Measurements from ENCODE around the gene CENPN. TPM values are rescaled to one million over a fixed set of nuclear protein-coding genes. Genes with fewer than 3 reads are reported as not detected.
A peak's percentile ranks its signal among the peaks of the same experiment; 100 is the strongest.

The CENPN gene
- total RNA-seq, 2 experiments from 2014 or later = 51.7 to 54.8 TPM

GRCh38 chr16:80973991-80974390 is 33.0 kb upstream of the CENPN start:
- Mint-ChIP-seq H3K4me3 (no peak overlapping the region), H3K27me3 (no peaks in the 10 kb centered on the region), H3K36me3 (ENCODE audit: low read depth) (peaks cover 30% of the 10 kb centered on the region), H3K4me1 (ENCODE audit: low read depth) (peaks cover 4% of the 10 kb centered on the region), H3K9me3 (no peaks in the 10 kb centered on the region), H3K27ac (no peak overlapping the region)
- no peak for DNase-seq
- intact Hi-C loops (cut with micrococcal nuclease) = no loop called here
- TF ChIP-seq, protein P1, sequence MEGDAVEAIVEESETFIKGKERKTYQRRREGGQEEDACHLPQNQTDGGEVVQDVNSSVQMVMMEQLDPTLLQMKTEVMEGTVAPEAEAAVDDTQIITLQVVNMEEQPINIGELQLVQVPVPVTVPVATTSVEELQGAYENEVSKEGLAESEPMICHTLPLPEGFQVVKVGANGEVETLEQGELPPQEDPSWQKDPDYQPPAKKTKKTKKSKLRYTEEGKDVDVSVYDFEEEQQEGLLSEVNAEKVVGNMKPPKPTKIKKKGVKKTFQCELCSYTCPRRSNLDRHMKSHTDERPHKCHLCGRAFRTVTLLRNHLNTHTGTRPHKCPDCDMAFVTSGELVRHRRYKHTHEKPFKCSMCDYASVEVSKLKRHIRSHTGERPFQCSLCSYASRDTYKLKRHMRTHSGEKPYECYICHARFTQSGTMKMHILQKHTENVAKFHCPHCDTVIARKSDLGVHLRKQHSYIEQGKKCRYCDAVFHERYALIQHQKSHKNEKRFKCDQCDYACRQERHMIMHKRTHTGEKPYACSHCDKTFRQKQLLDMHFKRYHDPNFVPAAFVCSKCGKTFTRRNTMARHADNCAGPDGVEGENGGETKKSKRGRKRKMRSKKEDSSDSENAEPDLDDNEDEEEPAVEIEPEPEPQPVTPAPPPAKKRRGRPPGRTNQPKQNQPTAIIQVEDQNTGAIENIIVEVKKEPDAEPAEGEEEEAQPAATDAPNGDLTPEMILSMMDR (IDR thresholded peaks at IDR 0.05) = no peak
- POLR2A ChIA-PET = interaction anchor here (0.7 to 1.4 kb wide), 2 partner anchors 31 to 663 kb away, joined by 3 read pairs; no protein-coding TSS in a partner anchor
- ATAC-seq = no peak
- CTCF ChIA-PET = interaction anchor here (0.7 to 1.7 kb wide), 7 partner anchors 12 to 392 kb away, joined by 3 to 6 read pairs (median 4); no protein-coding TSS in a partner anchor

DNA sequence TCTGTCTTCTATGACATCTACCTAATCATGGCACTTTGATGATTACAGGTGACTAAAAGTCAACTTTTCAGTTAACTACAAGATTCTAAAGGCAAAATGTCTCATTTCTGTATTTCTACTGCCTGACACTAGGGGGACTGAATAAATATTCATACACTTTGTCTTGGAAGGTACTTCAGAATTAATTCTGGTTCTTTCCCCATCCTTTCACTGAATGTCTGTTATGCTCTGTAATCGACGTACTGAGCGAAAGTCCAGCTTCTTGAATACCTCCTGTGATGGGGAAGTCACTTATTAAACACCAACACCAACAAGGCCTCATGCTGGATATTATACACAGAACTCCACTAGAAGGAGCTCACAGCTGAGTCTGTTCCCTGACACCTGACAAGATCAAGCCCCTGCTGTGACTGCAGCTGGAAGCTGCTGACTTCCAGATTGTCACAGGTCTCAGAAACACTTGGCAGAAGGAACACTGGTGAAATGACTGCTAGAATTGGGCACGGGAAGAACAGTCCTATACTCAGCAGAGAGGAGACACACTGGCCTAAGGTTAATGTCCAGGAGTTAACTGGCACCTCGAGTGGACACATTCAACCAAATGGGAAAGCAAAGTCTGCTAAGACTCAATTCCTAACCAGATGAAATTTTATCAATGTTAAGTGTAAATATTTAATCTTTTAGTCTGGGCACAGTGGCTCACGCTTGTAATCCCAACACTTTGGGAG is 32.2 kb upstream of the CENPN start:
- no peak for ATAC-seq
- Mint-ChIP-seq H3K27ac (no peak overlapping the region), H3K36me3 (ENCODE audit: low read depth) (peaks cover 32% of the 10 kb centered on the region), H3K9me3 (no peaks in the 10 kb centered on the region), H3K27me3 (no peaks in the 10 kb centered on the region), H3K4me3 (no peak overlapping the region), H3K4me1 (ENCODE audit: low read depth) (peaks cover 4% of the 10 kb centered on the region)
- TF ChIP-seq, protein P1 (IDR thresholded peaks at IDR 0.05) = peak; percentile 53
- ChIA-PET POLR2A (interaction anchor here (0.7 to 1.1 kb wide), 2 partner anchors 13 to 662 kb away, joined by 3 to 4 read pairs; no protein-coding TSS in a partner anchor), CTCF (interaction anchor here (0.7 to 1.7 kb wide), 11 partner anchors 11 to 391 kb away, joined by 3 to 6 read pairs (median 4); partner anchors contain the start of gene ATMIN)
- intact Hi-C loops (cut with micrococcal nuclease) = no loop called here
- no peak for DNase-seq

GRCh38 chr16:80976946-80977345 is 30.1 kb upstream of the CENPN start:
- ATAC-seq = no peak
- CTCF ChIA-PET = interaction anchor here (1.0 kb wide), 1 partner anchor 59 kb away, joined by 3 read pairs; the partner anchor contains the start of gene ATMIN
- Mint-ChIP-seq H3K4me1 (ENCODE audit: low read depth) (peaks cover 3% of the 10 kb centered on the region), H3K27ac (no peak overlapping the region), H3K36me3 (ENCODE audit: low read depth) (peaks cover 30% of the 10 kb centered on the region), H3K9me3 (no peaks in the 10 kb centered on the region), H3K27me3 (no peaks in the 10 kb centered on the region), H3K4me3 (no peak overlapping the region)
- no peak for DNase-seq
- POLR2A ChIA-PET = no interaction called here
- TF ChIP-seq, protein P1 (IDR thresholded peaks at IDR 0.05) = no peak
- intact Hi-C loops (cut with micrococcal nuclease) = no loop called here

DNA sequence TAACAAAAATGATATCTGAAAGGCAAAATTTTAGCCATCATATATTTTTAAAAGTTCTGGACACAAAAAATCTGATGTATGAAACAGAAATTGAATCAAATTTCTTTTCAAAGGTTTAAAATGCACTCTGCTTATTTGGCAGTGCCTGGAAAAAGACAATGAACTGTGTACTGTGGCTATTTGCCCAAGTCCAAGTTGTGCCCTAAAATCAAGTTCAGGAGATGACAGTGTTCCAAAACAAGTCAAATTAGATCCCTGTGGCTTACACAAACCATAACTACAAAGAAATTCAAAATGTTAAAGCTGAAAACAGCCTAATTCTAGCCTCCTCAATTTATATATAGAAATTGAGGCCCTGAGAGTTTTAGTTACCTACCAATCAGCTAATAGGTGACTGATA is 25.9 kb upstream of the CENPN start:
- ChIA-PET CTCF (interaction anchor here (1.0 to 2.9 kb wide), 2 partner anchors 23 to 57 kb away, joined by 3 to 16 read pairs; no protein-coding TSS in a partner anchor), POLR2A (no interaction called here)
- DNase-seq (no peak), ATAC-seq (no peak)
- TF ChIP-seq, protein P1 (IDR thresholded peaks at IDR 0.05) = no peak
- H3K27ac Mint-ChIP-seq = no peak overlapping the region
- H3K4me3 Mint-ChIP-seq = no peak overlapping the region
- no peaks in the 10 kb centered on the region for H3K27me3 Mint-ChIP-seq
- intact Hi-C loops (cut with micrococcal nuclease) = no loop called here
- H3K9me3 Mint-ChIP-seq = no peaks in the 10 kb centered on the region
- peaks cover 7% of the 10 kb centered on the region for H3K4me1 Mint-ChIP-seq (ENCODE audit: low read depth)
- H3K36me3 Mint-ChIP-seq (ENCODE audit: low read depth) = peaks cover 15% of the 10 kb centered on the region

DNA sequence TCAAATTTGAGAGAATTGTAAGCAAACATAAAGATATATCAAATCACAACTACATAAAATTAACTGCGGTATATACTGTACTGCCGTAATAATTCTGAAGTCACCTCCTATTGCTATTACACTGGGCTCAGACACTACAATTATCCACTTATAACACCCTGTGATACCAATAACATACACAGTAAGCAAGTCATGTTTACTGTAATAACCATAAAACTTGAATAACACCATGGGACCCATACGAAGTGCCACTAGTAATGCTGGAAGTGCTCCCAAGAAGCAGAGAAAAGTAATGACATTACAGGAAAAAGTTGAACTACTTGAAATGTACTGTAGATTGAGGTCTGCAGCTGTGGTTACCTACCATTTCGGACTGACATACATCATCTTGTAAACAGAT is 24.4 kb upstream of the CENPN start:
- DNase-seq = no peak
- ATAC-seq = no peak
- Mint-ChIP-seq H3K27ac (no peak overlapping the region), H3K4me1 (ENCODE audit: low read depth) (peaks cover 18% of the 10 kb centered on the region), H3K27me3 (no peaks in the 10 kb centered on the region), H3K9me3 (no peaks in the 10 kb centered on the region), H3K4me3 (no peak overlapping the region), H3K36me3 (ENCODE audit: low read depth) (peaks cover 17% of the 10 kb centered on the region)
- ChIA-PET CTCF (no interaction called here), POLR2A (no interaction called here)
- intact Hi-C loops (cut with micrococcal nuclease) = no loop called here
- TF ChIP-seq, protein P1 (IDR thresholded peaks at IDR 0.05) = no peak

All from activated CD8-positive, alpha-beta T cell treated with anti-CD3 and anti-CD28 coated beads for 36 hours (primary cell).